UCSD-AML1 (cell line): ENCODE results near the gene DHRS12.
A peak's percentile ranks its signal among the peaks of the same experiment; 100 is the strongest.

ENCODE experiments used
- DNase-seq: peaks from one replicate; lab custom pipeline; 2025; ENCODE audit not compliant: unreplicated experiment; lab: John Stamatoyannopoulos, UW

DHRS12 gene, protein sequence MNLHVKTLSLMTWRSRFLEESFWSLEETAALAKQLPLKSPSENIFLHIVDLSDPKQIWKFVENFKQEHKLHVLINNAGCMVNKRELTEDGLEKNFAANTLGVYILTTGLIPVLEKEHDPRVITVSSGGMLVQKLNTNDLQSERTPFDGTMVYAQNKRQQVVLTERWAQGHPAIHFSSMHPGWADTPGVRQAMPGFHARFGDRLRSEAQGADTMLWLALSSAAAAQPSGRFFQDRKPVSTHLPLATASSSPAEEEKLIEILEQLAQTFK

DNA sequence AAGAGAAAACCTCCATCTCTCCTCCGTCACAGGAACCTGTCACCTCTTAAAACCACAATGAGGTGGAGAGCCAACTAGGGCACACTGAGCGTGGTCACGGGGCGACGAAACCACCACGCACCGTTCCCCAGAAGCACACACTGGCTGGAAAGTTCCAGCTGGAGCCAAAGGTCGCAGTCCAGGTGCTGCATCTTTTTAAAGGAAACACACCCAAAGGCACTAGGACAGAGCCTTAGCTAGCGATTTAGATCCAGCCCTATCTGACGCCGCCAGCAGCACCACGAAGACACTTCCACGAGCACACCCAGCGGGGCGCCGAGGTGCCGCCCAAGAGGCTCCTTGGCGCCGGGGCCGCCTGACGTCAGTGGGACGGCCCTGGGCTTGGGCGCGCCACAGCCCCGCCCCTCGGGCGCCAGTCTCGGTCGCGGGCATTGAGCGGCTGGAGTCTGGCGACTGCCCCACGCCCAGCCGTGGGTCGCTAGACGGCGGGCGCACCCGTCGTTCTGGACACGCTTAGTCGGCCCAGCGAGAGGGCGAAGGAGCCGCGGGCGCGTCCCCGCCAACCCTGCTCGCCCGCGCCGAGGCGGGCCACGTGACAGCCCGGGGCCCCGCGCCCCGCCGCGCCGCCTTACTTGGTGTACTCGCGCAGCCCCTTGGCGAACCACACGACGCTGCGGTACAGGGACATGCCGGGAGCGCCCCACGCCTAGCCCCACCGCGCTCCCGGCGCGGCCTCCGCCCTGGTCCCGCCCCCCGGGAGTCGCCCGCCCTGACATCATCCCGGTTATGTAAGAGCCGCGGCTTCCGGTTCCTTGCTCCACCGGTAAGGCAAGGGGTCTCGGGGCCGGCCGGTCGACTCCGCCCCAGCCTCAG, at the start of gene DHRS12:
Gene DHRS12 (minus strand): TSS at position 742 of the 873 bp plus-strand sequence. CDS start 4,504 bp downstream, outside the sequence.
- peak; percentile 87 for DNase-seq

DNA sequence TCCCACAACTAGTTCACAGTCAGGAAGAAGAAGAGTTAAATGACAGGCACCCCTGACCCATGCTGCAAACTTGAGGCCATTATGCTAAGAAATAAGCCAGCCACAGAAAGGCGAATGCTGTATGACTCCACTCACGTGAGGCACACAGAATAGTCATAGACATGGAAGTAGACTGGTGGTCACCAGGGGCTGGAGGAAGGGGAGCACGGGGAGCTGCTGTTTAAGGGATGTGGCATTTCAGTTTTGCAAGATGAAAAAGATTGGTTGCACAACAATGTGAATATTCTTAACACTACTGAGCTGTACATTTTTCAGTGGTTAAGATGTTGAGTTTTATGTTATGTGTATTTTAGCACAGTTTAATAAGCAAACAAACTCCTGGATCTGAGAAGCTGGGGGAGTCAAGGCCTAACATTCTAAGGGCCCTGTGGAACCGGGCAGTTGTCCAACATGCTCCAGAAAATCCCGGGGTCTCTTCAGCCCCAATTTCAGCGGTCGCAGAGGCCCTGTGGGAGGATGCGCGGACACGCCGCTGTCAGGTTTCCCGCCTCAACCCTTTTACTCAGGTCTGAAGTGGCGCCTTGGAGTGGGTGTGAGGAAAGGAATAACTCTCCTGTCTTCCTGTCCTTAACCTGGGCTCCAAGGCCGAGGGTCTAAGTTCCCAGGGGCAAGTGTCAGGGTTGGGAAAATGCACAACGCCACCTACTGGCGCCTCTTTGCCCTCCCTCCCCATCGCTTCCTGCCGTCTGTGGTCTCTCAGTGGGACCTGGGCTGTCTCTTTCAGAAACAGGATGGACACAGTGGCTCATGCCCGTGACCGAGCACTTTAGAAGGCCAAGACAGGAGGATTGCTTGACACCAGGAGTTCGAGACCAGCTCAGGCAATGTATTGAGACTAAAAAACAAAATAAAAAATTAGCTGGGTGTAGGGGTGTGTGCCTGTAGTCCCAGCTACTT, 45.5 kb upstream of the DHRS12 start:
- DNase-seq: peak; percentile 60

DNA sequence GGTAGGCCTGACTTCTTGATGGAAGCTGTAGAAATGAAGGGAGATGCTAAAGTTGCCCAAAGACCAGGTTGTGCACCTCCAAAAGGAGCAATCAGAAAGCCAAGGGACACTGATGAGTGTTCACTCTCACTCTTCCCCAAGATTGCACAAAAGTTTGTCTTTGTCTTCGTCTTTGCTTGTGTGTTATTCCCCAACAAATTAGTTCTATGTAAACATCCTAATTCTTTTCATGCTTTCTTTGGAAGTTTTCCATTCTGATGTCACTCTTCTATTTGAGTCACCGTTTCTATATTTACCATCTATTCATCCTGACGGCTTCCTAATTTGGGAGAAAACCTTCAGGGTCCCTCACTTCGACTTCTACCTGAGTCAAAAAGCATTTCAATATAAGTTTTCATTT, 44.7 kb upstream of the DHRS12 start:
- DNase-seq: no peak

DNA sequence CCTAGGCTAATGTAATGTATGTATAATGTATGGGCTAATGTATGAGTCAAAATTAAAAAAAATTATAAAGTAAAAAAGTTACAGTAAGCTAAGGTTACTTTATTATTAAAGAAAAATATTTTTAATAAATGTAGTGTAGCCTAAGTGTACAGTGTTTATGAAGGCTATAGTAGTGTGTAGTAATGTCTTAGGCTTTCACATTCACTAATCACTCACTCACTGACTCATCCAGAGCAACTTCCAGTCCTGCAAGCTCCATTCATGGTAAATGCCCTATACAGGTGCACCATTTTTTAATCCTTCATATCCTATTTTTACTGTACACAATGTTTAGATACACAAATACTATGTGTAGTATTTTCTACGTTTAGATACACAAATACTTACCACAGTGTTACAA, 42.8 kb upstream of the DHRS12 start:
- DNase-seq: no peak

DNA sequence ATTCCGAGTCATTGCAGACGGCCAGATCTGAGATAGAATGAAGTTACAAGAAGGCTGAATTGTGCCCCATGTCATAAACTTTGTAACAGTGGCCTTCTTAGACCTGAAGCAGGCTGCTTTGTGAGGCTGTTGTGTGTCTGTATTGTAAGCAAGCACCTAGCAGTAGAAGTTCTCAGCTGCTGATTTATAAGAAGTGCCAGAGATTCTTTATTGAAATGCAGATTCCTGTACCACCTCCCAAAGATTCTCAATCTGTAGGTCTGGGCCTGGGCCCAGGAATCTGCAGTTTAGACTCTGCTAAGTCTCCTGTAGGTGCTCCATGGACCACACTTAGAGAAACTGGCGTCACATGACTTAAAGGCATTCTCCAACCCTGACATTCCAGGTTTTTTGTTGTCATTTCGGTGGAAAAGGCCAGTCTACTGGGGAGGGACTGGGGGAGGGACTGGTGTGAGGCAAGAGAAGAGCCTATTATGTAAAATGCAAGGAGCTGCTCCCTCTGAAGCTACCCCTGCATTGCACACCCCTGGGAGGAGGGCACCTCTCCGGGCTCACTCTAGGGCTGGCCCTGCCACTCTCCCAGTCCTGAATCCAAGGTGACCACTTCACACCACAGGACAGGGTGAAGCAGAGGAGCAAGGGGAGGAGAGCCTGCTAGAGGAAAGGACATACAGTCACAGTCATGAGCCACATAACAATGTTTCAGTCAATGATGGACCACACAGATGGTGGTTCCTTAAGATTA, 41.8 kb upstream of the DHRS12 start:
- DNase-seq: no peak

DNA sequence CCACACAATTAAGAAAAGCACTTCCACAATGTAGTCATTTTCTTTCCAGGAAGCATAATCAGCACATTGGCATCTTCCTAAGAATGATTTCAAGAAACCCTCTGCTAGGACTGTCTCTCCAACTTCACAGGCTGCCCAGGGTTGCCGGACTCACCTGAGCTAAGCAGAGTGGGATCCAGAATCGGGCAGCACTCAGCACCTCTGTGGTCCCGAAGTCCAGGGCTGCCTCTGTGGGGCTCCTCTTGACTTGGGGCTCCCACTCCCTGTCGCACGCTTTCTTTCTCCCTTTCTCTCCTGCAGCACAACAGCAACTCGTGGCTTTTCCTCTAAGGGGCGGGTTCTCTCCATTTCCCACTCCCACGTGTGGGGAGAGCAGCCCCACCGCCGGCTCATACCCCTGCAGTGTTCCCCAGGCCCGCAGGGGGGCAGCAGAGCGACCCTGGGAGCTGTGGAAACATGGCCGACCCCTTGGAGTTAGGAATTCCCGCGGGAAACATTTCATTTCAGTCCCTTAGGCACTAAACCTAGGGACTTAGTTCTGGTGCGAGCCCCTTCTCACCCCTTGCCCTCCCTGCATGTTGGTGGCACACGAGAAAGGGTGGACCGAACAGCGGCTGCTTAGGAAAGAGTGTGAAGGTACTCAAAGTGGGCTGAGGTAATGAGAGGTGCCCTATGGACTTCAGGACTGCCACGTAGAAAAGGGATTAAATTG, 41.1 kb upstream of the DHRS12 start, which contains the start of gene TMEM272:
Gene TMEM272 (minus strand): TSS at position 316 of the 712 bp plus-strand sequence. CDS start 6,647 bp downstream, outside the sequence.
- DNase-seq: peak; percentile 64

DNA sequence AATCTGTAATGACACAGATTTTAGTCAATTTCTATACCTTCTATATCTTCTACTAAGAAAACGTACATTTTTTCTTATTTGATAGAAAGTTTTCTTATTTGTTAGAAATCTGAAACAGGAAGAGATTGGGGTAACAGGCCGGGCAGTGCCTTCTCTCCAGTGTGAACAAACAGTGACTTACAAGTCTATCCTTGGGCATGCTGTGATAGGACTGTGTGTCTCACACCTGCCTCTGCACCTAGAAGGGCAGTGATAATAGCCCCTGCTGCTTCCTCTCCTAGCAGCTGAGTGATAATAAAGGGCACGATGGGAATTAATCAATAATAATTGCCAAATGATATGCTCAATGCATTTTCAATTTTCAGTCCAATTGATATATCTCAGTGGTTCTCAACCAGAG, 39.6 kb upstream of the DHRS12 start:
- DNase-seq: no peak

DNA sequence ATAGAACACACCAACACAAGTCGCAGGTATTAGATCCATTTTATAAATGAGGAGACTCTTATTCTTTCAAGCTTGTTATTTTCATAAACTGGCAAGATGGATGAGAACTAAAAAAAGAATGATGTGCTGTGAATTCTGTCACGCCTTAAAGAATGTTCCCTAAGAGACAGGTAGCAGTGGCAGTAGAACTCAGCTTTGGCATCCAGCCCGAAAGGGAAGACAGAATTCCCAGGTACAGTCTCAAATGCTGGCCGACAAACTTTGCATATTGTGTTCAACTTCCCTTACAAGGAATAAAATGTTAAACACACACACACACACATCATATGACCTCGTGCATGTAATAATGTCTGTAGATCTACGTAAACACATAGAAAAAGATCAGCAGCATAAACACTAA, 37.8 kb upstream of the DHRS12 start:
- DNase-seq: no peak

DNA sequence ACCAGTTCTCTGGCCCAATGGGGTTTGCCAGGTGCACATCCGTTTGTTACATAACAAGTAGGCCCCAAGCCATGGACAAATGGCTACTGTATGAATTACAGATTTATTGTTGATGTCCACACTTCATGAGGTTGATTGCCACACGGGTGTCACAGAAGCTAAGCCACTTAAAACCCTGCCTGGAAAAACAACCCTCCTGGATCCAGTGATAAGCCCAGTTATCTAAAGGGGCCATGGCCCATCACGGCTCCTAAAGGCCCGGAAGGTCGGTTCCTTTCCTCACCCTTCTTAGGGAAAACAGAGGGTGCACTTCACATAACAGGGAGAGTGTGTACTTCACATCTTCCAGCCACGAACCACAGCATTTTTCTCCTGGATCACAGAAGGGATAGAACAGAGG, 37.0 kb upstream of the DHRS12 start:
- no peak for DNase-seq

DNA sequence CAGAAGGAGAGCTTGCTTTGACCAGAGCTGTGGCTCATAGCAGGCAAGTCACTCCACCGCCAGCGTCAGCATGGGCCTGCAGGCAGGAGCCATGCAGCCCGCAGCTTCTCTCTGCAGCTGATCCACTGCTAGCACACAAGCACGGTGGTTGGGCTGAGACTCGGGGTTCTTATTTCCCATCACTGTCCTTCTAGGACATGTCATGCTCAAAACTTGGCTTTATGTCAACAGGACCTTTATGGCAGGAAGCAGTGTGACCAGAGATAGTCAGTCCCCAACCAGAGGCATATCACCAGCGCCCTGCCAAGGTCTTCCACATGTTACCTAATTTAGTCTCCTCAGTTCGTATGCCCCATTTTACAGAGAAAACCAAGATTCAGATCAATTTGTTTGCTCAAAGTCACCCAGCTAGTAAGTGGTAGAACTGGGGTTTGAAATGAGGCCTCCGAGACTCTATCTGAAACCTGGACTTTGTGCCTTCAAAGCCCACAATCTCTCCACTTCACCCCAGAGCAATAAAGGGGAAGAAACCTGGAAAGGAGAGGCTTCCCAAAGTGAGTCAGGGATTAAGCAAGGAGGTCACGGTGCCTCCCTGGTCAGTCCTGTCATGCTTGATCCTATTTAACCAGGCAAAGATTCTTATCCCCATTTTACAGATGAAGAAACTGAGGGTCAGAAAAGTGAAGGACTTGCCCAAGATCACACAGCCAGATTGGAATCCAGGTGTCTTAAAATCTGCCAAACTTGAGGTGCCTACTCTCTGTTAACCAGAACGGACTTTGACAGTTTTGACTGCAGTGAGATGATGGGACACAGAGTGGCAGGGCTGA, 36.0 kb upstream of the DHRS12 start:
- peak; percentile 23 for DNase-seq

DNA sequence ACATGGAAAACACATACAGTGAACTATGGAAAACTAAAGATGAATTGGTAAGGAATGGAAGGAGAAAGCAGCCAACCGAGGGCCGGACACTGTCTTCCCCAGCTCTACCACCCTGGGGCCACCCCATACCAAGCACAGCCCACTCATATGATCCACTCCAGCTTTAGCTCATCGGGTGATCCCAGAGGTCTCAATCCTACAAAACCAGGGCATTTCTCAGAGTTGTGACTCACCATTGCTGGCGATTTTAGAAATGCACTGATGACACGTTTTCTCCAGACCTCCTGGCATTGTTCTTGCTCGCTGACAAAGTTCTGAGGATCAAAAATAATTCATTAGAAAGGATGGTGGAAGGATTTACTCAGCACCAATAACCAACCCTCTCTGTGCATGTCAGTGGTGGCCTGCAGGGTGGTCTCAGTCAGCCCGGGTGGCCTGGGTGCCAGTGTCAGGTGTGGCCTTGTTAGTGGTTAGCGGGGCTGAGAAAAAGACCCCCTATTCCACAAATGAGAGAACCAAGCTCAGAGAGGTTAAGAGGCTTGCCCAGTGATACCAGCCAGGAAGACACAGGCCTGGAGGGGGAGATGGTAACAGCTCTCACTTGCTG, 34.4 kb upstream of the DHRS12 start:
- DNase-seq: no peak

DNA sequence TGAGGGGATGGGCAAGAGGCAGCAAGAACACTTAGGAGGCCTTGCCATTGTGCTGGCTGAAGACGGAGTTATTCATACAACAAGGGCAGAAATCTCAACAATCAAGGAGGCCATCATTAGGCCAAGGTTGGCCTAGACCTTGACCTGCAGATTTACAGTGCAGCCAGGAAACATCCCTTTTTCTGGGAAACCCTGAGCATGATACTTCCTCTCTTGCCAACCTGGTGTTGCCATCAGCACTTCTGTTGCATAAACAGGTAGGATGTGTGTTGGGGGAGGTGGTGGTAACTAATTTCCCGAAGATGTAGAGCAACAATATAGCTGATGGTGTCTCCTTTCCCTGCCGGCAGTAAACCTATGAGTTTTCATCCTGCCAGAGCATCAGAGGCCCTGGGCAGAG, 33.1 kb upstream of the DHRS12 start:
- no peak for DNase-seq

DNA sequence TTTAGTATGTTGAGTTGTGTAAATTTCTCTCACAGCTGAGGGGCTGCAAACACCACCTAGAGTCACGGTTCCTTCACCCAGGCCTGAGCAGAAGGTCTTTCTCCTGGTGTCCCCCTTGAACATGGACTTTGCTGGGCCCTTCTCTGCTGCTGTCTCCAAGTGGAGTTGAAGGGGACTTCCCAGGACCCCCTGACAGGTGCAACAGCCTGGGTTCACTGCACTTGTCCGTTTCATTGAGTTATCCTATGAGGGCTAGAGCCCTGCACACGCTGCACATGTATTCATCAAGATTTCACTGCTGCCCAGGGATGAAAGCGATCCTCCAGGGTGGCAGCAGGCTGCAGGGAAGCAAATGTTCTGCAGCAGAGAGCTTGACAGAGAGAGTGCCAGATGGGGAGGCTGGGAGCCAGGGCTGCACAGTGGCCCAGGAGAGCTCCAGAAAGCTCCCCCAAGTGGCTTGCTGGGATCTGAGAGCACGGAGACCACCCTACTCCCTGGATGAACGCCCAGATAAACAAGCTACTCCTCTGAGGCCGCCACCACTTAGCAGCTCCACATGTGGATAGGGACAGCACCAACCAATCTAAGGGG, 30.7 kb upstream of the DHRS12 start:
- DNase-seq: no peak

DNA sequence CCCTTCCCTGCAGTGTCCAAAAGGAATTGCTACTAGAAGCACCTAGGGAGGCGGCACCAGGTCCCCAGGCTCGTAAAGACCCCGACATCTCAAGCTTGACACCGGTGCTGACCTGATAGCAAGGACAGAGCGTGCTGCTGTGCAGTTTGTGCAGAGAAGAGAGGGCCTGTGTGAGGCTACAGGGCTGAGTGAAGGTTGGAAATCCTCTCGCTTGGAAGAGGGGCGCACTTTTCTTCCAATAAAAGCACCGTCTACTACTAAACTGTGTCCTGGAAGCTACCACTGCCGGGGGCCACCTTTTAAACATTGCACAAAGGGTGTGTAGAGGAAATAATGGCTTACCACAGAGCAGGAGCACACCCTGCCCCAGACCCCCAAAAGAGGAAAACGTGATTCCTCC, 30.0 kb upstream of the DHRS12 start:
- DNase-seq: no peak

DNA sequence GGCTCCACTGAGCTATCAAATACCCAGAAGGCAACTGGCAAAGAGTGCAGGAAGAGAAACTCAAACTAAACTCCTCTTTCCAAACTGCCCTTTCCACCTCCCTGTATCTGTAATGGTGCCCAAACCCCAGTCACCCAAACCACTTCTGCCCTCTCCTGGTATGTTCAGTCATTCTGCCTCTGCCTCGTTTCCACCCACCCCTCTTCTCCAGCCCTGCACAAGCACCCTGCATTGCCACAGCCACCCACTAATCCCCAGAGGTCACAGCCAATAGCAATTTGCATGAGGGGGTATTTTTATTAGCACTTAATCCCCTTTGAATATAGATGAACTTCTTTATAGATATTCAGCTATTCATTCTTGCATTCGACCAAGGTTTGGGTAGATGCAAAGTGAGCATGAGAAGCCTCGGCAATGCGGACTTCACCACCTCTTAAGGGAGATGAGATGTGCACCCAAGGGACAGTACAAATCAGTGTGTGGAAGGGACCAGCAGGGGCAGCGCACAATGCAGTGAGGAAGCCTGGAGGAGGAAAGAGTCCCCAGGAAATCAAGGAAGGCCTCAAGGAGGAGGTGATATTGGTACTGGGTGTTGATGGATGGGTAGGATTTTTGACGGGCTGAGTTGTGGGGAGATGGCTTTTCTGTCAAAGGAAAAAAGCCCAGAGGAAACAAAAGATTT, 28.6 kb upstream of the DHRS12 start:
- peak; percentile 29 for DNase-seq

DNA sequence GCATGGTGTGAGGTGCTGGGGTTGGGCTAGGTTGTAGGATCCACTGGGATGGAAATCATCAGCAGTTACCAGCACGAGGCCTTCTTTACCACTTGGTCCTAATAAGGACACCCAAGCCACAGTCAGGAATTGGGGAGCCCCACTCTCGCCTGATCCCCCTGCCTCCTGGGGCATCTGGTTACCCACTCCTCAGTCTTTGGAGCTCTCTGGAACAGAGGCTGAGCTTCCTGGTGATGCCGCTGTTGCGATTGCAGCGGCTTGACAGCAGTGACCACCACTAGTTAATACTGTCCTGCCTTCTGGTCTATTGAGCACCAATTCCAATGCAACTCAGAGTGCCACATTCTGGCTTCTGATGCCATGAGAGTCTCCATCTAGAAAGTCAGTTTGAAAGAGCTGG, 27.6 kb upstream of the DHRS12 start:
- no peak for DNase-seq

DNA sequence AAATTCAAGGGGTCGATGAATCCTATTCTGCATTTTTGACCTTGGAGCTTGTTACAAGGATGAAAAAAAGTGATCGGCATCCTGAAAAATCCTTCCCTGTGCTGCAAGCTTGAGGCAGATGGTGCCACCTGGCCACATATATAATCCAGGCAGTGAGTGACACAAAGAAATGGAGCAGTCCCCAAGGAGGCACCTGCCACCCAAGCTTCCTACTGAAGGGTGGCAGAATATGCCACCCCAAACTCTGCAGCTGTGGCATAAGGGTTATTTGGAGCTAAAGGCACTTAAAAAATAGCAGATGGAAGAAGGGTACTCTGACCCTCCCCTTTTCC, 25.6 kb upstream of the DHRS12 start:
- DNase-seq: no peak
